Activated CD4-positive, CD25-positive, alpha-beta regulatory T cell treated with anti-CD3 and anti-CD28 coated beads, Interleukin-2, amount 50 U/mL, for 16 hours (primary cell): ENCODE results near the gene SLC6A11.

Experiments
- DNase-seq: peaks from one replicate; pipeline ENCODE4 v3.0.0-alpha.2; 2020; ENCODE audit warnings: low read depth, low spot score

SLC6A11 gene

GRCh38 chr3:10888518-10889090 lies 72.6 kb downstream of the SLC6A11 start:
- no peak for DNase-seq

GRCh38 chr3:10889206-10889960 lies 73.4 kb downstream of the SLC6A11 start:
- no peak for DNase-seq

GRCh38 chr3:10890665-10891064 lies 74.6 kb downstream of the SLC6A11 start:
- no peak for DNase-seq

- no peak for DNase-seq
These were observed 76.6 kb downstream of the SLC6A11 start for GRCh38 chr3:10892622-10893021.

- DNase-seq: no peak
These were observed 85.4 kb downstream of the SLC6A11 start for GRCh38 chr3:10901296-10901945.

GRCh38 chr3:10907262-10907661 lies 91.2 kb downstream of the SLC6A11 start:
- DNase-seq: no peak

GRCh38 chr3:10910367-10910766 lies 94.3 kb downstream of the SLC6A11 start:
- no peak for DNase-seq

- DNase-seq: no peak
These were observed 95.4 kb downstream of the SLC6A11 start for GRCh38 chr3:10911350-10912002.

GRCh38 chr3:10912786-10913185 lies 96.8 kb downstream of the SLC6A11 start:
- DNase-seq: no peak

GRCh38 chr3:10915376-10915775 lies 99.3 kb downstream of the SLC6A11 start:
- DNase-seq: no peak

GRCh38 chr3:10917176-10917575 lies 101.1 kb downstream of the SLC6A11 start:
- no peak for DNase-seq

GRCh38 chr3:10918011-10918410 lies 102.0 kb downstream of the SLC6A11 start:
- no peak for DNase-seq

- no peak for DNase-seq
These were observed 103.6 kb downstream of the SLC6A11 start for GRCh38 chr3:10919636-10920035.

GRCh38 chr3:10925436-10926255 lies 109.6 kb downstream of the SLC6A11 start:
- no peak for DNase-seq

- no peak for DNase-seq
These were observed 110.3 kb downstream of the SLC6A11 start for GRCh38 chr3:10926256-10926810.

- DNase-seq: no peak
These were observed 110.9 kb downstream of the SLC6A11 start for GRCh38 chr3:10926811-10927521.

GRCh38 chr3:10927551-10927950 lies 111.5 kb downstream of the SLC6A11 start:
- no peak for DNase-seq

- no peak for DNase-seq
These were observed 112.5 kb downstream of the SLC6A11 start for GRCh38 chr3:10928407-10928960.

- no peak for DNase-seq
These were observed 113.0 kb downstream of the SLC6A11 start for GRCh38 chr3:10928961-10929471.
